ENCODE measurements around the gene CTBP2.

DNA sequence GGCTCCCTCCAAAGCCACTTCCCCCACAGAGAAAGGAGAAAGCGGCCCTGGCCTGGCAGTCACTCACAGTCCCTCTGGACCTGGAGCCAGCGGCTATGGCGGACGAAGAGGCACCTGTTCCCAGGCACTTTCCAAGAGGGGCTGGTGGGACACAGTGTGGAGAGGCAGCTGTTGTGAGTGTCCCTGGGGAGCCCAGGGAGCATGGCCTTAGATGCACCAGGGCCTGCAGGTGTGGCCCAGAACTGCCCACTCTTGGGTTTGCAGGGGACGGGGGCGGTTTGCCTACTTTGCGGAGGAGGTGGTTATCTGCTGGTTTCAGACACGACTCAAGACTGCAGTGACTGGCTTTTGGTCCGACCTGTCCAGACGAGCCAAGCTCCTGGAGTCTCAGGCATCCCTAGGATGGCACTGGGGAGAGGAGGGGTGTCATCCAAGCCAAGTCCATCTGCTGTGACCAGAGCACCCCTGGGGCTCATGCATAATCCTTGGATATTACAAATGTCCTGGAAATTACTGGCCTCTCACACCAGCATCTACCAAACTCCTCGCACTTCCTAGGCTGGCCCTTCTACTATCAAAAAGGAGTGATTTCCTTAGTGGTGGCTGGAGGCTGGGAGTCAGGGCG lies 18.4 kb downstream of the CTBP2 start:
- TF ChIP-seq, protein P1, sequence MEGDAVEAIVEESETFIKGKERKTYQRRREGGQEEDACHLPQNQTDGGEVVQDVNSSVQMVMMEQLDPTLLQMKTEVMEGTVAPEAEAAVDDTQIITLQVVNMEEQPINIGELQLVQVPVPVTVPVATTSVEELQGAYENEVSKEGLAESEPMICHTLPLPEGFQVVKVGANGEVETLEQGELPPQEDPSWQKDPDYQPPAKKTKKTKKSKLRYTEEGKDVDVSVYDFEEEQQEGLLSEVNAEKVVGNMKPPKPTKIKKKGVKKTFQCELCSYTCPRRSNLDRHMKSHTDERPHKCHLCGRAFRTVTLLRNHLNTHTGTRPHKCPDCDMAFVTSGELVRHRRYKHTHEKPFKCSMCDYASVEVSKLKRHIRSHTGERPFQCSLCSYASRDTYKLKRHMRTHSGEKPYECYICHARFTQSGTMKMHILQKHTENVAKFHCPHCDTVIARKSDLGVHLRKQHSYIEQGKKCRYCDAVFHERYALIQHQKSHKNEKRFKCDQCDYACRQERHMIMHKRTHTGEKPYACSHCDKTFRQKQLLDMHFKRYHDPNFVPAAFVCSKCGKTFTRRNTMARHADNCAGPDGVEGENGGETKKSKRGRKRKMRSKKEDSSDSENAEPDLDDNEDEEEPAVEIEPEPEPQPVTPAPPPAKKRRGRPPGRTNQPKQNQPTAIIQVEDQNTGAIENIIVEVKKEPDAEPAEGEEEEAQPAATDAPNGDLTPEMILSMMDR (IDR thresholded peaks at IDR 0.05; ENCODE audit: low read length) = no peak
- no peak for TF ChIP-seq EZH2 (optimal IDR thresholded peaks at IDR 0.05; ENCODE audit: low read depth, low read length)
- TF ChIP-seq EZH2phosphoT487 (IDR thresholded peaks at IDR 0.05; ENCODE audit: low read length) = no peak

Data from MM.1S (cell line).